Skin epidermis (tissue), 12 donors: Measurements from ENCODE around the gene ADGRD1.

Source experiments
- H3K27ac ChIP-seq, 21 experiments: fragments of 200-600 bp; sonication (generic) in 11 of 21; one replicate each; pipeline ENCODE4 v1.5.0; 2020; ENCODE audit warnings: mild to moderate bottlenecking in 3 of 21, inconsistent platforms in 2 of 21, moderate library complexity in 2 of 21
- H3K4me3 ChIP-seq, 7 experiments: fragments of 200-600 bp; sonication (generic) in 2 of 7; one replicate each; pipeline ENCODE4 v1.5.0; 2020; ENCODE audit warnings: inconsistent platforms in 2 of 7, mild to moderate bottlenecking in 2 of 7, moderate library complexity in 1 of 7

ADGRD1 gene

GRCh38 chr12:131153956-131154355 is 200.2 kb downstream of the ADGRD1 start:
- Histone ChIP-seq H3K27ac (no peak overlapping the region), H3K4me3 (no peak overlapping the region)

GRCh38 chr12:131155131-131155530 is 201.4 kb downstream of the ADGRD1 start:
- H3K27ac ChIP-seq: no peak overlapping the region
- no peak overlapping the region for H3K4me3 ChIP-seq

GRCh38 chr12:131157743-131158142 is 204.0 kb downstream of the ADGRD1 start:
- Histone ChIP-seq H3K4me3 (no peak overlapping the region), H3K27ac (no peak overlapping the region)

- Histone ChIP-seq H3K4me3 (no peak overlapping the region), H3K27ac (no peak overlapping the region)
Measured at GRCh38 chr12:131159660-131160059, 206.0 kb downstream of the ADGRD1 start.

- Histone ChIP-seq H3K4me3 (no peak overlapping the region), H3K27ac (no peak overlapping the region)
Measured at GRCh38 chr12:131162113-131162512, 208.4 kb downstream of the ADGRD1 start.

- no peak overlapping the region for H3K4me3 ChIP-seq
- H3K27ac ChIP-seq: no peak overlapping the region
Measured at GRCh38 chr12:131163189-131163738, 209.6 kb downstream of the ADGRD1 start.

GRCh38 chr12:131164096-131164872 is 210.6 kb downstream of the ADGRD1 start:
- H3K27ac ChIP-seq: no peak overlapping the region
- H3K4me3 ChIP-seq: no peak overlapping the region

- no peak overlapping the region for H3K4me3 ChIP-seq
Measured at GRCh38 chr12:131166717-131167116, 213.0 kb downstream of the ADGRD1 start.

GRCh38 chr12:131167334-131167733 is 213.6 kb downstream of the ADGRD1 start:
- H3K27ac ChIP-seq: no peak overlapping the region
- H3K4me3 ChIP-seq: no peak overlapping the region

More at GRCh38 chr12:131166717-131167116, 213.0 kb downstream of the ADGRD1 start:
- no peak overlapping the region for H3K27ac ChIP-seq

- Histone ChIP-seq H3K4me3 (no peak overlapping the region), H3K27ac (no peak overlapping the region)
Measured at GRCh38 chr12:131171029-131171428, 217.3 kb downstream of the ADGRD1 start.

- H3K4me3 ChIP-seq: no peak overlapping the region
- no peak overlapping the region for H3K27ac ChIP-seq
Measured at GRCh38 chr12:131174901-131175300, 221.2 kb downstream of the ADGRD1 start.

- H3K4me3 ChIP-seq: no peak overlapping the region
- no peak overlapping the region for H3K27ac ChIP-seq
Measured at GRCh38 chr12:131176266-131176665, 222.6 kb downstream of the ADGRD1 start.

- no peak overlapping the region for H3K27ac ChIP-seq
- H3K4me3 ChIP-seq: no peak overlapping the region
Measured at GRCh38 chr12:131176926-131177325, 223.2 kb downstream of the ADGRD1 start.

- Histone ChIP-seq H3K27ac (no peak overlapping the region), H3K4me3 (no peak overlapping the region)
Measured at GRCh38 chr12:131177599-131177998, 223.9 kb downstream of the ADGRD1 start.

- H3K27ac ChIP-seq: no peak overlapping the region
- no peak overlapping the region for H3K4me3 ChIP-seq
Measured at GRCh38 chr12:131187602-131188001, 233.9 kb downstream of the ADGRD1 start.

GRCh38 chr12:131188131-131189050 is 234.7 kb downstream of the ADGRD1 start:
- no peak overlapping the region for H3K4me3 ChIP-seq
- no peak overlapping the region for H3K27ac ChIP-seq

- H3K4me3 ChIP-seq: no peak overlapping the region
- H3K27ac ChIP-seq: no peak overlapping the region
Measured at GRCh38 chr12:131189781-131190180, 236.1 kb downstream of the ADGRD1 start.

- H3K27ac ChIP-seq: no peak overlapping the region
- H3K4me3 ChIP-seq: no peak overlapping the region
Measured at GRCh38 chr12:131190965-131191364, 237.3 kb downstream of the ADGRD1 start.
